ENCODE measurements around the gene CLIP4. TPM values are rescaled to one million over a fixed set of nuclear protein-coding genes. Genes with fewer than 3 reads are reported as not detected.
A peak's percentile ranks its signal among the peaks of the same experiment; 100 is the strongest.

The CLIP4 gene
- total RNA-seq, 1 donor from 2014 or later: 102 TPM

DNA sequence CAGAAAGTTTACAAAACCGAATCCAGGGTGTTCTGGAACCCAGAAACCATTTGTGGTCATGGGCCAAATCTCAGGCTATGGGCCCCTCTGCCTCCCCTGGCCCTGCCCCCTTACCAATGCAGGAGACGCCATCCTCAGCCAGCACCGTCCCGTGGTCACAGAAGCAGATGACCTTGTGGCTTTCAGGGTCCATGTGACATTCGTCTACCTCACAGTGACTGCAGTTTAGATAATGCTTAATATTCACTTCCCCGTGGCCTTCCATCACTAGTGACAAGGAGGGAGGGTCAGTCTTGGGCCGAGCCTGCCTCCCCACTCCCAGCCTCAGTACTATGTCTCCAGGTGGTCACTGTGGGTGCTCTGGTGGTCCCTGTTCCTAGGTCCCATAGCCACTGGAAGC, 111.6 kb downstream of the CLIP4 start:
- DNase-seq (ENCODE audit: low read depth) (no peak), FAIRE-seq (no peak)
- Histone ChIP-seq H3K4me3 (ENCODE audit: low read depth, low read length) (no peak overlapping the region), H3K36me3 (ENCODE audit: control insufficient read depth, insufficient read depth, low read length) (no peaks in the 10 kb centered on the region), H3K27me3 (ENCODE audit: control insufficient read depth, insufficient read depth, low read length) (peaks cover 6% of the 10 kb centered on the region)
- TF ChIP-seq, protein P1, sequence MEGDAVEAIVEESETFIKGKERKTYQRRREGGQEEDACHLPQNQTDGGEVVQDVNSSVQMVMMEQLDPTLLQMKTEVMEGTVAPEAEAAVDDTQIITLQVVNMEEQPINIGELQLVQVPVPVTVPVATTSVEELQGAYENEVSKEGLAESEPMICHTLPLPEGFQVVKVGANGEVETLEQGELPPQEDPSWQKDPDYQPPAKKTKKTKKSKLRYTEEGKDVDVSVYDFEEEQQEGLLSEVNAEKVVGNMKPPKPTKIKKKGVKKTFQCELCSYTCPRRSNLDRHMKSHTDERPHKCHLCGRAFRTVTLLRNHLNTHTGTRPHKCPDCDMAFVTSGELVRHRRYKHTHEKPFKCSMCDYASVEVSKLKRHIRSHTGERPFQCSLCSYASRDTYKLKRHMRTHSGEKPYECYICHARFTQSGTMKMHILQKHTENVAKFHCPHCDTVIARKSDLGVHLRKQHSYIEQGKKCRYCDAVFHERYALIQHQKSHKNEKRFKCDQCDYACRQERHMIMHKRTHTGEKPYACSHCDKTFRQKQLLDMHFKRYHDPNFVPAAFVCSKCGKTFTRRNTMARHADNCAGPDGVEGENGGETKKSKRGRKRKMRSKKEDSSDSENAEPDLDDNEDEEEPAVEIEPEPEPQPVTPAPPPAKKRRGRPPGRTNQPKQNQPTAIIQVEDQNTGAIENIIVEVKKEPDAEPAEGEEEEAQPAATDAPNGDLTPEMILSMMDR (IDR thresholded peaks at IDR 0.05; ENCODE audit: insufficient read depth, low read length, severe bottlenecking): no peak

DNA sequence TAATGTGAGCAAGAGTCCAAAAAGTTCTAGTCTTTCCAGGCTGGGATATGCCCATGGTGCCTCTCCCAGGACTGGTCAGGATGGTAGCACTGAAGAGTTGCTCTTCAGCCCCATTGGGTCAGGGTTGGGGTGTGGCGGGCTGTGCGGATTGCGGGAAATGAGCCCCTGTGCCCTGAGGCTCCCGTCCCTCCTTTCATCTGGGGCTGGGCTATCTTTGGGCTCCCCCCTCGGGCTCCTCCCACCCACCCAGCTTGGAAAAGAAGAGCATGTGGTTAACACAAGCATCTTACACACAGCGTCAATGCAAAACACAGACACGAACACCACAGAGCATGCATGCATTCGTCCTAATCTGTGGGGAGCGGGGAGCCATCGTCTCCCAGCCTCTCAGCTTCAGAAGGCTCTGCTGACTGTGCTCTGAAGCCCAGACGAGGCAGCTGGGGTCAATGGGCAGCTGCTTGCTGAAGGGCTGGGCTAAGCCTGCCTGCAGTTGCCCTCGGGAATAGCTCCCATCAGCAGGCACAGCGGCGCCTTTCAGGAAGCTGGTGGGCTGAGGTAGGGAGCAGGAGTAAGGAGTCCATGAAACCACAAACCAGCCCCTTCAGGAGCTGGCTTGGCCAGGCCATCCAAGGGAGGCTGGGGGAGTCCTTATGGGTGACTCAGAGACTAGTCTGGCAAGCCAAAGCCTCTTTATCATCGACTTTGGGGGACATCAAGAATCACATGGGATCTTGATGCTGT, 112.9 kb downstream of the CLIP4 start:
- Histone ChIP-seq H3K27me3 (ENCODE audit: control insufficient read depth, insufficient read depth, low read length) (peaks cover 6% of the 10 kb centered on the region), H3K36me3 (ENCODE audit: control insufficient read depth, insufficient read depth, low read length) (no peaks in the 10 kb centered on the region), H3K4me3 (ENCODE audit: low read depth, low read length) (no peak overlapping the region)
- DNase-seq (ENCODE audit: low read depth) (peak; percentile 37), FAIRE-seq (no peak)
- TF ChIP-seq, protein P1 (IDR thresholded peaks at IDR 0.05; ENCODE audit: insufficient read depth, low read length, severe bottlenecking): no peak

DNA sequence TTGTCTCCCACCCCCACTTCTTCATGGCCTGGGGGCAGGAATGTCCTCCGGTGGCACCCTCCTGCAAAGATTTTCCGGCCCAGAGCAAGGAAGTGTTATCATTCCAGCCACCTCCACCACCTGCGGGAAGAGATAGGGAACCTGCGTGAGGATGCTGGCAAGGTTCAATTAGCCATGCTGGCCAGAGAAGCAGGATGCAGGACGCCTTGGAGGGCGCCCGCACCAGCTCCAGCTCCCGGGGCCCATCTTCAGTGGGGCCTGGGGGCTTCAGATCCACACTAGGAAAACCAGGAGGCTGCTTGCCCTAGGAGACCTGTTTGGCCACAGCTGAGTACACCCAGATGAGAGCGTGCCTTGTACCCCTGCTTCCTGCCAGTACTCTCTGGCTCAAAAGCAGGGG, 113.7 kb downstream of the CLIP4 start:
- FAIRE-seq (no peak), DNase-seq (ENCODE audit: low read depth) (no peak)
- H3K36me3 ChIP-seq (ENCODE audit: control insufficient read depth, insufficient read depth, low read length): no peaks in the 10 kb centered on the region
- TF ChIP-seq, protein P1 (IDR thresholded peaks at IDR 0.05; ENCODE audit: insufficient read depth, low read length, severe bottlenecking): no peak
- peaks cover 6% of the 10 kb centered on the region for H3K27me3 ChIP-seq (ENCODE audit: control insufficient read depth, insufficient read depth, low read length)
- H3K4me3 ChIP-seq (ENCODE audit: low read depth, low read length): no peak overlapping the region

DNA sequence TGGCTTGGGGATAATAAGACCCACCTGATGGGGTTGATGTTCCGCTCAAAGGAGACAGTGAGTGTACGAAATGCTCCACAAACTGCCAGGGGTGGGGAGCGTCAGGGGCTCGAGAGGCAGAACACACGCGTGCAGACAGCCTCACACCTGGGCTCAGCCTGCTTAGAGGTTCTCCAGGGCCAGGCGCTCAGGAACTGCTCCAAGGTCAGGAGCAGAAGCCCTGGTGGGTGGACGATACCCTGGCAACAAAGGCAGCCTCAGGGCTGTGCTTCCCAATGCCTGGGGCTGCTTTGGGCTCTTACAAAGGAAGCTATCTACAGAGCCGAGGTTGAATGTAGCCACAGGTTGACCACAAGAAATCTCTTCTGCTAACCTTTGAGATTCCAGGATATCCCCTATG, 114.4 kb downstream of the CLIP4 start:
- no peak overlapping the region for H3K4me3 ChIP-seq (ENCODE audit: low read depth, low read length)
- H3K36me3 ChIP-seq (ENCODE audit: control insufficient read depth, insufficient read depth, low read length): no peaks in the 10 kb centered on the region
- peaks cover 8% of the 10 kb centered on the region for H3K27me3 ChIP-seq (ENCODE audit: control insufficient read depth, insufficient read depth, low read length)
- DNase-seq (ENCODE audit: low read depth) (no peak), FAIRE-seq (peak; percentile 43)
- TF ChIP-seq, protein P1 (IDR thresholded peaks at IDR 0.05; ENCODE audit: insufficient read depth, low read length, severe bottlenecking): no peak

DNA sequence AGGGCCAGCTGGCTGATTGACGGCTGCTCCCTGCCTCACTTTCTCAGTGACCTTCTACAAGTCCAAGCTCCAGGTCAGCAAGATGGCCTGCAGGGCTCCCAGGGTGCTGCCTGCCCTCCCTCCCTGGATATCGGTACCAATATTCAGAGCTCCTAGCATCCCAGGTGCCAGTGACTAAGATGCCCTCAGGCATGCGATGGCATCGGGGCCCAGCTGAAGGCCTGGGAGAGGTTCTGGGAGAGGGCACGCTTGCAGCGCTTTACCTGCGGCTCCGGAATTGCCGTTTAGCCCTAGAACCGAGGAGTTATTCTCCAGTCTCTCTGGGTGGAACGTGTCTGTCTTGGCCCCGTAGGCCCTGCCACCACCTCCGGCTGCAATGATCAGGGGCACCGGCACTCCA, 116.8 kb downstream of the CLIP4 start:
- DNase-seq (ENCODE audit: low read depth) (no peak), FAIRE-seq (no peak)
- H3K4me3 ChIP-seq (ENCODE audit: low read depth, low read length): no peak overlapping the region
- TF ChIP-seq, protein P1 (IDR thresholded peaks at IDR 0.05; ENCODE audit: insufficient read depth, low read length, severe bottlenecking): no peak
- no peaks in the 10 kb centered on the region for H3K36me3 ChIP-seq (ENCODE audit: control insufficient read depth, insufficient read depth, low read length)
- H3K27me3 ChIP-seq (ENCODE audit: control insufficient read depth, insufficient read depth, low read length): peaks cover 8% of the 10 kb centered on the region

DNA sequence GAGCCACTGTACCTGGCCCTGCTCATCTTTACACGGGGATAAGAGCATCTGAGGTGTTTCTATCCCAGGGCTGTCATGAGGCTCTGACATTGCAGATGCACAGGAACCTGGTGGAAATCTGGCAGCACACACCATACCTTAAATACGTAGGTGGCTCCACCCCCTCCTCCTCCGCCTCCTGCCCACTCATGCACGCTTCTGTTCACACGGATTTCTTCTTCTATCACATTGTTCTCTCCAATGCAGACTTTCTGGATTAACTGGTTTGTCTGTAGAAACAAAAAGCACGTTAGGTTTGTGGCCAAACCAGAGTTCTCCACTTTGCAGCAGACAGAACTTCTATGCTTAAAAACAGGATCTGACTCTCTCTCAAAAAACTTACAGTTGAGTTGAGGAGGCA, 118.2 kb downstream of the CLIP4 start:
- TF ChIP-seq, protein P1 (IDR thresholded peaks at IDR 0.05; ENCODE audit: insufficient read depth, low read length, severe bottlenecking): no peak
- DNase-seq (ENCODE audit: low read depth): peak; percentile 68
- Histone ChIP-seq H3K36me3 (ENCODE audit: control insufficient read depth, insufficient read depth, low read length) (no peaks in the 10 kb centered on the region), H3K27me3 (ENCODE audit: control insufficient read depth, insufficient read depth, low read length) (peaks cover 6% of the 10 kb centered on the region), H3K4me3 (ENCODE audit: low read depth, low read length) (no peak overlapping the region)
- FAIRE-seq: peak; percentile 50
